ENCODE results near the gene CCR9. TPM values are rescaled to one million over a fixed set of nuclear protein-coding genes. Genes with fewer than 3 reads are reported as not detected.

CCR9 gene
- total RNA-seq, 4 donors from 2014 or later = 0.14 to 1.3 TPM; not detected in 2

DNA sequence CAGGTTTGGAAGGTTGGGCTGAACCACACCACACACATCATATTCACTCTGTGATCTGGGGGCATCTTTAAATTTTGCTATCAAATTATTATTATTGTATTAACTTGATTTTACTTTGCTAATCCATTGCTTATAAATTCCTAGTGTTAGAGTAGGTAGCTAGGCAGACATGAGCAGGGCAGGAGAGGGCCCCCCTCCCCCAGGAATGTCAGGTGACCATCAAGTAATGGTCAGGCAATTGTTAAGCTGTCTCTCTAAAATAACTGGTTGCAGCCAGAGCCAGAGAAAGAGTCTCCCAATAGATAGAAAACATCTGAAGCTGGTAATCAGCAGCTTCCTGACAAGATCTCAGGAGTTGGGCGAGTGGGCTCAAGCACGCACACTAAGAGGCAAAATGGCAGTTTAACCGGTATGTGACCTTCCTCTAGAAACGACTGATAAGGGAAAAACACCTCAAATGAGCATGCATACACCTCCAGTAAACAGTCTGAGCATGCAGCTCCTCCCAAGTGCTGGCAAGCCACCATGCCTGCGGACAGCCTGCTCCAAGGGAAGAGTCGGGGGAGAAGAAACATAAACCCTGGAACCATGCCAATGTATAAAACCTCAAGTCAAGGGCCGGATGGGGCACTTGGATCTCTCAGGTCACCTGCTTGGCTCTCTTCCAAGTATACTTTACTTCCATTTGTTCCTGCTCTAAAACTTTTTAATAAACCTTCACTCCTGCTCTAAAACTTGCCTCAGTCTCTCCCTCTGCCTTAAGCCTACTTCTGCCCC, 53.8 kb downstream of the CCR9 start:
- H3K9me3 ChIP-seq = no peaks in the 10 kb centered on the region
- intact Hi-C loops (cut with DNase I; ENCODE audit: low total_unique reads) (no loop called here), in situ Hi-C loops (cut with MboI; ENCODE audit: low pct_ligation_motif_present in 1 of 4, low pct_unique_long_range_greater_than_20kb in 1 of 4, low sequenced_read_pairs in 3 of 4) (loop anchor here (5.0 to 25.0 kb wide), 6 partner anchors 137 to 447 kb away; partner anchors contain the start of genes CCR1 (in 2 of the 4), CCR2 (in 1 of the 4) and CCR5 (in 1 of the 4))
- H3K36me3 ChIP-seq = peaks cover 0 to 14% (median 5%) of the 10 kb centered on the region in 4 donors
- 33 to 72% methylated on average over 1 to 7 of the region's 7 CpGs for WGBS, 2 donors (ENCODE audit: low coverage in 1 of 2)
- TF ChIP-seq EP300 (IDR thresholded peaks at IDR 0.05; ENCODE audit: low read depth) (no peak), POLR2AphosphoS5 (IDR thresholded peaks at IDR 0.05) (no peak), POLR2A (IDR thresholded peaks at IDR 0.05) (no peak)
- TF ChIP-seq, protein P1, sequence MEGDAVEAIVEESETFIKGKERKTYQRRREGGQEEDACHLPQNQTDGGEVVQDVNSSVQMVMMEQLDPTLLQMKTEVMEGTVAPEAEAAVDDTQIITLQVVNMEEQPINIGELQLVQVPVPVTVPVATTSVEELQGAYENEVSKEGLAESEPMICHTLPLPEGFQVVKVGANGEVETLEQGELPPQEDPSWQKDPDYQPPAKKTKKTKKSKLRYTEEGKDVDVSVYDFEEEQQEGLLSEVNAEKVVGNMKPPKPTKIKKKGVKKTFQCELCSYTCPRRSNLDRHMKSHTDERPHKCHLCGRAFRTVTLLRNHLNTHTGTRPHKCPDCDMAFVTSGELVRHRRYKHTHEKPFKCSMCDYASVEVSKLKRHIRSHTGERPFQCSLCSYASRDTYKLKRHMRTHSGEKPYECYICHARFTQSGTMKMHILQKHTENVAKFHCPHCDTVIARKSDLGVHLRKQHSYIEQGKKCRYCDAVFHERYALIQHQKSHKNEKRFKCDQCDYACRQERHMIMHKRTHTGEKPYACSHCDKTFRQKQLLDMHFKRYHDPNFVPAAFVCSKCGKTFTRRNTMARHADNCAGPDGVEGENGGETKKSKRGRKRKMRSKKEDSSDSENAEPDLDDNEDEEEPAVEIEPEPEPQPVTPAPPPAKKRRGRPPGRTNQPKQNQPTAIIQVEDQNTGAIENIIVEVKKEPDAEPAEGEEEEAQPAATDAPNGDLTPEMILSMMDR (IDR thresholded peaks at IDR 0.05) = no peak
- no peak overlapping the region for H3K27ac ChIP-seq
- H3K4me3 ChIP-seq = no peak overlapping the region
- H3K27me3 ChIP-seq = no peaks in the 10 kb centered on the region
- DNase-seq = no peak
- H3K4me1 ChIP-seq = peaks cover 0 to 8% (median 4%) of the 10 kb centered on the region in 4 donors

DNA sequence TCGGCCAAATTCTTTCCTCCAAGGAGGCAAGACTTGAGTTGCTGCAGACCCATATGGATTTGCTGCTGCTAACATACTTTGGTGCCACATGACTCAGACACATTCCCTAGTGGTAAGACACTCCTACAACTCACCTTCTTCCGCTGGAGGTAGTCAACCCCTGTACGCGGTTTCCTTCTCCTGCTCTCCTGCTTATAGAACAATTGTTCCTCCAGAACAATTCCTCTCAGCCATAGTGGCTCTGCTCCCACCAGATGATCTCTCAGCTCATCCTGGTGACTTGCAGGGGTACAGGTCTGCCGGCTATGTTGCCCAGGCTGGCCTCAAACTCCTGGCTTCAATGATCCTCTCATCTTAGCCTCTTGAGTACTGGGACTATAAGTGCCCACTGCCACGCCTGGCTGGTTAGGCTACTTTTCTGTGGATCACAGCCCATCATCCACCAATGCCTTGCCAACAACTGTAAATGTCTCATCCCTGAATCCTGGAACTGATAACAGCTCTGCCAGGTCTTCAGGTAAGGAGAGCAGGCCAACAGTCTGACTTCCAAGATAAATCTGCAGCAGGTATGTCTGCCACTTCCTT, 54.5 kb downstream of the CCR9 start:
- Histone ChIP-seq H3K27ac (no peak overlapping the region), H3K4me1 (peaks cover 0 to 8% (median 4%) of the 10 kb centered on the region in 4 donors), H3K36me3 (peaks cover 0 to 7% (median 2%) of the 10 kb centered on the region in 4 donors), H3K9me3 (no peaks in the 10 kb centered on the region), H3K4me3 (no peak overlapping the region), H3K27me3 (no peaks in the 10 kb centered on the region)
- DNase-seq = no peak
- in situ Hi-C loops (cut with MboI; ENCODE audit: low pct_ligation_motif_present in 1 of 4, low pct_unique_long_range_greater_than_20kb in 1 of 4, low sequenced_read_pairs in 3 of 4) = loop anchor here (5.0 to 25.0 kb wide), 6 partner anchors 136 to 446 kb away; partner anchors contain the start of genes CCR1 (in 2 of the 4), CCR2 (in 1 of the 4) and CCR5 (in 1 of the 4)
- WGBS, 2 donors (ENCODE audit: low coverage in 1 of 2) = 88 to 94% methylated on average over 5 to 6 of the region's 6 CpGs
- TF ChIP-seq EP300 (IDR thresholded peaks at IDR 0.05; ENCODE audit: low read depth) (no peak), POLR2AphosphoS5 (IDR thresholded peaks at IDR 0.05) (no peak), POLR2A (IDR thresholded peaks at IDR 0.05) (no peak)
- TF ChIP-seq, protein P1 (IDR thresholded peaks at IDR 0.05) = no peak
- intact Hi-C loops (cut with DNase I; ENCODE audit: low total_unique reads) = no loop called here

DNA sequence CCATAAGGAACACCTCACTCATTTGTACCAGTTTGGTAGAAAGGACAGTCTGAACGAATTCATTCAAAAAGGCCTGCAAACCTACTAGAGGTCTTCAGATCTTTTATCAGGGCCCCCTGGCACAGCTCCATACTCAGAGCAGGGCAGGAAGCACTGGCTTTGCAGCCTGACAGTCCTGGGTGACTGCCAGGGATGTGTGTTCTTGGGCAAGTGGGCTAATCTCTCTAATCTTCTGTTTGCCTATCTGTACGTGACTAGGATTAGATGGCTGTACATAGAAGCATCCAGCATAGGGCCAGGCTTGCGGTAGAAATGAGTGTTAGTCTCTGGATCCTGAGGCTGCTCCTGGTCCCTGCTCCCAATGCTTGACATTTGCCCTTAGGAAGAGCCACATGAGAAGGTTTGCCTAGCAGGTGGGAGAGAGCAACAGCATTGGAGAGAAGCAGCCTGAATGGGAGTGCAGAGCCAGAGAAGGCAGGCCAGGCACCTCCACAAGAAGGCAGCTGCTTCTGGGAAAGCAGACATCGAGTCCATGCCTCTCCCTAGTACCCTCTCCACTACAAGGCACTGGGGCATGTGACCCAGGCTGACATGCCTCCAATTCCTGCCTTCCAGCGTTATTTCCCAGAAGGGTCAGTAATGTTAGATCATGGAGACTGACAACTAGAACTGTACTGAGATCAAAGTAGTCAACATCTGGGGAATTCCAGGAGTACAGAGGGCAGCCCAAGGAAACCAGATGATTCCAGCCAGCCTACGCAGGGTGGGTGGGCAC, 55.9 kb downstream of the CCR9 start:
- no peak for DNase-seq
- Histone ChIP-seq H3K36me3 (peaks cover 0 to 7% (median 0%) of the 10 kb centered on the region in 4 donors), H3K9me3 (no peaks in the 10 kb centered on the region), H3K27me3 (no peaks in the 10 kb centered on the region), H3K4me3 (no peak overlapping the region), H3K27ac (no peak overlapping the region), H3K4me1 (peaks cover 0 to 8% (median 4%) of the 10 kb centered on the region in 4 donors)
- TF ChIP-seq, protein P1 (IDR thresholded peaks at IDR 0.05) = no peak
- TF ChIP-seq POLR2AphosphoS5 (IDR thresholded peaks at IDR 0.05) = no peak
- no peak for TF ChIP-seq POLR2A (IDR thresholded peaks at IDR 0.05)
- TF ChIP-seq EP300 (IDR thresholded peaks at IDR 0.05; ENCODE audit: low read depth) = no peak
- intact Hi-C loops (cut with DNase I; ENCODE audit: low total_unique reads) = no loop called here
- WGBS, 2 donors (ENCODE audit: low coverage in 1 of 2) = 60 to 65% methylated on average over 1 to 6 of the region's 6 CpGs
- in situ Hi-C loops (cut with MboI; ENCODE audit: low pct_ligation_motif_present in 1 of 4, low pct_unique_long_range_greater_than_20kb in 1 of 4, low sequenced_read_pairs in 3 of 4) = loop anchor here (5.0 to 25.0 kb wide), 6 partner anchors 135 to 445 kb away; partner anchors contain the start of genes CCR1 (in 2 of the 4), CCR2 (in 1 of the 4) and CCR5 (in 1 of the 4)

Measured in transverse colon (tissue), 4 donors.